WTC11 (cell line): ENCODE data around the gene ANGPTL2. TPM values are rescaled to one million over a fixed set of nuclear protein-coding genes. Genes with fewer than 3 reads are reported as not detected.

Source experiments
- ATAC-seq: fragments of 200-7000 bp; cut with Tn5 transposase; 2 replicates; pipeline ENCODE4 v1.10.0; 2021; ENCODE audit warnings: mild to moderate bottlenecking, moderate library complexity
- CTCF ChIA-PET: fragments of 300-600 bp; sonication (Branson Sonifier 250); formaldehyde crosslinking; loops from one replicate; lab custom pipeline; 2021; ENCODE audit warnings: antibody characterized with exemption; lab: Charles Lee
- POLR2A ChIA-PET: fragments of 350-600 bp; sonication (Branson Sonifier 250); formaldehyde crosslinking; loops from one replicate; lab custom pipeline; 2021; ENCODE audit warnings: antibody characterized with exemption; lab: Charles Lee
- DNase-seq: peaks from one replicate; pipeline ENCODE4 v3.0.0; 2021; ENCODE audit warnings: low spot score
- H3K27ac Mint-ChIP-seq: 2 replicates; pipeline ENCODE4 v1.8.0; 2021; ENCODE audit warnings: mixed read lengths
- H3K27me3 Mint-ChIP-seq: 2 replicates; pipeline ENCODE4 v1.8.0; 2021; ENCODE audit warnings: low read depth, mild to moderate bottlenecking, moderate library complexity, mixed read lengths
- H3K36me3 Mint-ChIP-seq: 2 replicates; pipeline ENCODE4 v1.8.0; 2021; ENCODE audit warnings: mixed read lengths
- H3K4me1 Mint-ChIP-seq: 2 replicates; pipeline ENCODE4 v1.8.0; 2022; ENCODE audit warnings: mixed read lengths
- H3K4me3 Mint-ChIP-seq: 2 replicates; pipeline ENCODE4 v1.8.0; 2021; ENCODE audit warnings: mild to moderate bottlenecking, moderate library complexity, mixed read lengths
- H3K9me3 Mint-ChIP-seq: 2 replicates; pipeline ENCODE4 v1.8.0; 2021; ENCODE audit warnings: mixed read lengths
- AFF4 ChIP-seq: sonication (generic); formaldehyde crosslinking; IDR thresholded peaks from 2 replicates; pipeline ENCODE4 v1.8.1; 2023; ENCODE audit warnings: mild to moderate bottlenecking, missing genetic modification reagents, borderline replicate concordance
- GABPB1 ChIP-seq: sonication (generic); formaldehyde crosslinking; IDR thresholded peaks from 2 replicates; pipeline ENCODE4 v1.8.1; 2023; ENCODE audit warnings: mild to moderate bottlenecking, missing genetic modification reagents
- GRHL2 ChIP-seq: fragments of 250-450 bp; sonication (Bioruptor Pico); IDR thresholded peaks from 2 replicates; pipeline ENCODE4 v1.8.0; 2022; ENCODE audit warnings: mild to moderate bottlenecking, moderate library complexity; ENCODE audit not compliant: insufficient replicate concordance, severe bottlenecking
- GTF2I ChIP-seq: fragments of 250-450 bp; sonication (Bioruptor Pico); conservative IDR thresholded peaks from 2 replicates; pipeline ENCODE4 v1.4.0; 2021; ENCODE audit warnings: mild to moderate bottlenecking
- KAT7 ChIP-seq: sonication (generic); formaldehyde crosslinking; IDR thresholded peaks from 2 replicates; pipeline ENCODE4 v1.8.1; 2023; ENCODE audit warnings: missing genetic modification reagents, mild to moderate bottlenecking, borderline replicate concordance
- OVOL2 ChIP-seq: fragments of 250-450 bp; sonication (Bioruptor Pico); IDR thresholded peaks from 2 replicates; pipeline ENCODE4 v1.9.0; 2021; ENCODE audit warnings: mild to moderate bottlenecking, borderline replicate concordance
- PRDM15 ChIP-seq: sonication (generic); formaldehyde crosslinking; IDR thresholded peaks from 2 replicates; pipeline ENCODE4 v1.8.0; 2022; ENCODE audit warnings: missing genetic modification reagents
- SOX15 ChIP-seq: fragments of 250-450 bp; sonication (Bioruptor Pico); IDR thresholded peaks from 2 replicates; pipeline ENCODE4 v1.9.0; 2021; ENCODE audit warnings: mild to moderate bottlenecking
- ZNF121 ChIP-seq: sonication (generic); formaldehyde crosslinking; IDR thresholded peaks from 2 replicates; pipeline ENCODE4 v1.8.0; 2023; ENCODE audit warnings: missing genetic modification reagents
- ZNF232 ChIP-seq: sonication (generic); formaldehyde crosslinking; IDR thresholded peaks from 2 replicates; pipeline ENCODE4 v1.8.0; 2022; ENCODE audit warnings: mild to moderate bottlenecking, missing genetic modification reagents
- ZNF423 ChIP-seq: fragments of 250-450 bp; sonication (Bioruptor Pico); IDR thresholded peaks from 2 replicates; pipeline ENCODE4 v2.1.2; 2022; ENCODE audit warnings: mild to moderate bottlenecking, moderate library complexity
- total RNA-seq: library from RNA; stranded (reverse); gene quantifications from 3 replicates; pipeline ENCODE4 v1.2.3, GENCODE V29; 2021
- TF ChIP-seq, protein P1 (sequence below): fragments of 200-600 bp; IDR thresholded peaks from 2 replicates; pipeline ENCODE4 v1.8.0; 2022; ENCODE audit warnings: antibody characterized with exemption
- TF ChIP-seq, protein P2 (sequence below): sonication (generic); formaldehyde crosslinking; IDR thresholded peaks from 2 replicates; pipeline ENCODE4 v1.8.1; 2022; ENCODE audit warnings: low read depth, mild to moderate bottlenecking, moderate library complexity, missing genetic modification reagents, borderline replicate concordance
- TF ChIP-seq, protein P3 (sequence below): sonication (generic); formaldehyde crosslinking; IDR thresholded peaks from 2 replicates; pipeline ENCODE4 v1.8.1; 2023; ENCODE audit warnings: mild to moderate bottlenecking, missing genetic modification reagents, moderate library complexity

The ANGPTL2 gene
- total RNA-seq, 1 experiment from 2014 or later: 4.5 TPM

- H3K27me3 Mint-ChIP-seq: peaks cover 3% of the 10 kb centered on the region; the same call in 1 of the 2 replicates
- CTCF ChIA-PET: interaction anchor here (0.6 kb wide), 1 partner anchor 332 kb away, joined by 3 read pairs; no protein-coding TSS in a partner anchor
- peaks cover 5% of the 10 kb centered on the region for H3K9me3 Mint-ChIP-seq
- H3K4me3 Mint-ChIP-seq: no peak overlapping the region
- peaks cover 39% of the 10 kb centered on the region for H3K4me1 Mint-ChIP-seq
- no peak overlapping the region for H3K27ac Mint-ChIP-seq
- peaks cover 4% of the 10 kb centered on the region; the same call in 1 of the 2 replicates for H3K36me3 Mint-ChIP-seq
- POLR2A ChIA-PET: no interaction called here
- no peak for DNase-seq
- no peak for ATAC-seq
- TF ChIP-seq KAT7 (CRISPR knock-in tag) (no peak), ZNF232 (CRISPR knock-in tag) (no peak), GRHL2 (no peak), OVOL2 (no peak), GTF2I (CRISPR knock-in tag) (no peak), SOX15 (CRISPR knock-in tag) (no peak), GABPB1 (CRISPR knock-in tag) (no peak), PRDM15 (CRISPR knock-in tag) (no peak), ZNF121 (no peak), ZNF423 (CRISPR knock-in tag) (no peak), AFF4 (CRISPR knock-in tag) (no peak)
- TF ChIP-seq, protein P1, sequence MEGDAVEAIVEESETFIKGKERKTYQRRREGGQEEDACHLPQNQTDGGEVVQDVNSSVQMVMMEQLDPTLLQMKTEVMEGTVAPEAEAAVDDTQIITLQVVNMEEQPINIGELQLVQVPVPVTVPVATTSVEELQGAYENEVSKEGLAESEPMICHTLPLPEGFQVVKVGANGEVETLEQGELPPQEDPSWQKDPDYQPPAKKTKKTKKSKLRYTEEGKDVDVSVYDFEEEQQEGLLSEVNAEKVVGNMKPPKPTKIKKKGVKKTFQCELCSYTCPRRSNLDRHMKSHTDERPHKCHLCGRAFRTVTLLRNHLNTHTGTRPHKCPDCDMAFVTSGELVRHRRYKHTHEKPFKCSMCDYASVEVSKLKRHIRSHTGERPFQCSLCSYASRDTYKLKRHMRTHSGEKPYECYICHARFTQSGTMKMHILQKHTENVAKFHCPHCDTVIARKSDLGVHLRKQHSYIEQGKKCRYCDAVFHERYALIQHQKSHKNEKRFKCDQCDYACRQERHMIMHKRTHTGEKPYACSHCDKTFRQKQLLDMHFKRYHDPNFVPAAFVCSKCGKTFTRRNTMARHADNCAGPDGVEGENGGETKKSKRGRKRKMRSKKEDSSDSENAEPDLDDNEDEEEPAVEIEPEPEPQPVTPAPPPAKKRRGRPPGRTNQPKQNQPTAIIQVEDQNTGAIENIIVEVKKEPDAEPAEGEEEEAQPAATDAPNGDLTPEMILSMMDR: no peak
- TF ChIP-seq, protein P2, sequence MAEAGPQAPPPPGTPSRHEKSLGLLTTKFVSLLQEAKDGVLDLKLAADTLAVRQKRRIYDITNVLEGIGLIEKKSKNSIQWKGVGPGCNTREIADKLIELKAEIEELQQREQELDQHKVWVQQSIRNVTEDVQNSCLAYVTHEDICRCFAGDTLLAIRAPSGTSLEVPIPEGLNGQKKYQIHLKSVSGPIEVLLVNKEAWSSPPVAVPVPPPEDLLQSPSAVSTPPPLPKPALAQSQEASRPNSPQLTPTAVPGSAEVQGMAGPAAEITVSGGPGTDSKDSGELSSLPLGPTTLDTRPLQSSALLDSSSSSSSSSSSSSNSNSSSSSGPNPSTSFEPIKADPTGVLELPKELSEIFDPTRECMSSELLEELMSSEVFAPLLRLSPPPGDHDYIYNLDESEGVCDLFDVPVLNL (CRISPR knock-in tag): no peak
- TF ChIP-seq, protein P3, sequence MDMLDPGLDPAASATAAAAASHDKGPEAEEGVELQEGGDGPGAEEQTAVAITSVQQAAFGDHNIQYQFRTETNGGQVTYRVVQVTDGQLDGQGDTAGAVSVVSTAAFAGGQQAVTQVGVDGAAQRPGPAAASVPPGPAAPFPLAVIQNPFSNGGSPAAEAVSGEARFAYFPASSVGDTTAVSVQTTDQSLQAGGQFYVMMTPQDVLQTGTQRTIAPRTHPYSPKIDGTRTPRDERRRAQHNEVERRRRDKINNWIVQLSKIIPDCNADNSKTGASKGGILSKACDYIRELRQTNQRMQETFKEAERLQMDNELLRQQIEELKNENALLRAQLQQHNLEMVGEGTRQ (CRISPR knock-in tag): no peak
Measured at GRCh38 chr9:127079446-127080140, 42.8 kb downstream of the ANGPTL2 start.
